Mesenchymal stem cell (in vitro differentiated cells and primary cell): ENCODE results near the gene HNRNPLL.

Source experiments
- DNase-seq: peaks from one replicate; pipeline ENCODE4 v3.0.0-alpha.2; 2013
- H2AFZ ChIP-seq: one replicate; pipeline ENCODE4 v1.6.1; 2013; ENCODE audit warnings: low read depth, mild to moderate bottlenecking, control low read depth, inconsistent platforms, low read length, moderate library complexity
- H2AK5ac ChIP-seq: 2 replicates; pipeline ENCODE4 v1.6.1; 2013; ENCODE audit warnings: low read length, moderate library complexity, mild to moderate bottlenecking, inconsistent platforms; ENCODE audit not compliant: severe bottlenecking
- H2BK120ac ChIP-seq: one replicate; pipeline ENCODE4 v1.6.1; 2013; ENCODE audit warnings: low read depth, mild to moderate bottlenecking, inconsistent platforms, low read length, moderate library complexity
- H2BK12ac ChIP-seq, 2 experiments: one replicate each; pipeline ENCODE4 v1.6.1; 2013; ENCODE audit warnings: inconsistent platforms in 2 of 2, low read length in 2 of 2, mild to moderate bottlenecking in 2 of 2, moderate library complexity in 2 of 2, control low read depth in 1 of 2
- H2BK15ac ChIP-seq: one replicate; pipeline ENCODE4 v1.6.1; 2013; ENCODE audit warnings: mild to moderate bottlenecking, low read depth, inconsistent platforms; ENCODE audit not compliant: poor library complexity, severe bottlenecking
- H2BK5ac ChIP-seq: 2 replicates; pipeline ENCODE4 v1.6.1; 2013; ENCODE audit warnings: low read depth, mild to moderate bottlenecking, low read length, control low read depth, inconsistent platforms; ENCODE audit not compliant: poor library complexity, severe bottlenecking
- H3K14ac ChIP-seq, 2 experiments: one replicate each; pipeline ENCODE4 v1.6.1; 2013; ENCODE audit warnings: inconsistent platforms in 2 of 2, low read length in 2 of 2, control low read depth in 1 of 2, mild to moderate bottlenecking in 1 of 2, moderate library complexity in 1 of 2
- H3K18ac ChIP-seq, 2 experiments: one replicate each; pipeline ENCODE4 v1.6.1; 2013; ENCODE audit warnings: inconsistent platforms in 2 of 2, low read length in 2 of 2, control low read depth in 1 of 2, low read depth in 1 of 2, mild to moderate bottlenecking in 1 of 2
- H3K23ac ChIP-seq, 2 experiments: one replicate each; pipeline ENCODE4 v1.6.1; 2013; ENCODE audit warnings: inconsistent platforms in 2 of 2, low read length in 2 of 2, mild to moderate bottlenecking in 2 of 2, moderate library complexity in 2 of 2, control low read depth in 1 of 2
- H3K27ac ChIP-seq: 2 replicates; pipeline ENCODE4 v1.5.1; 2013; ENCODE audit warnings: mild to moderate bottlenecking, moderate library complexity, low read length, control low read depth, inconsistent platforms; ENCODE audit not compliant: poor library complexity, severe bottlenecking
- H3K27me3 ChIP-seq, 2 experiments: 2 replicates each; pipeline versions ENCODE4 v1.6.1 to v1.7.0; 2013; ENCODE audit warnings: low read length in 2 of 2, mild to moderate bottlenecking in 2 of 2, moderate library complexity in 2 of 2, control low read depth in 1 of 2, inconsistent platforms in 1 of 2; ENCODE audit not compliant: control insufficient read depth in 1 of 2, insufficient read depth in 1 of 2
- H3K36me3 ChIP-seq, 2 experiments: 2 replicates each; pipeline versions ENCODE4 v1.6.1 to v1.7.0; 2013; ENCODE audit warnings: low read length in 2 of 2, control low read depth in 1 of 2, inconsistent platforms in 1 of 2, low read depth in 1 of 2, mild to moderate bottlenecking in 1 of 2; ENCODE audit not compliant: insufficient read depth in 2 of 2, control insufficient read depth in 1 of 2
- H3K4ac ChIP-seq, 2 experiments: one replicate each; pipeline ENCODE4 v1.6.1; 2013; ENCODE audit warnings: inconsistent platforms in 2 of 2, low read length in 2 of 2, mild to moderate bottlenecking in 2 of 2, moderate library complexity in 2 of 2, control low read depth in 1 of 2, low read depth in 1 of 2
- H3K4me1 ChIP-seq: 2 replicates; pipeline ENCODE4 v1.6.1; 2013; ENCODE audit warnings: low read depth, low read length, control low read depth; ENCODE audit not compliant: control insufficient read depth, insufficient read depth
- H3K4me2 ChIP-seq: 2 replicates; pipeline ENCODE4 v1.6.1; 2013; ENCODE audit warnings: low read length, mild to moderate bottlenecking, inconsistent platforms; ENCODE audit not compliant: poor library complexity, severe bottlenecking
- H3K4me3 ChIP-seq, 2 experiments: 2 replicates each; pipeline versions ENCODE4 v1.5.1 to v1.7.0; 2013; ENCODE audit warnings: low read length in 2 of 2, mild to moderate bottlenecking in 2 of 2, control low read depth in 1 of 2, low read depth in 1 of 2; ENCODE audit not compliant: insufficient read depth in 1 of 2
- H3K79me1 ChIP-seq: replicated peaks from 2 replicates; pipeline ENCODE4 v1.6.1; 2013; ENCODE audit warnings: mild to moderate bottlenecking, control low read depth, low read length, inconsistent platforms; ENCODE audit not compliant: poor library complexity, severe bottlenecking
- H3K9ac ChIP-seq: 2 replicates; pipeline ENCODE4 v1.7.0; 2013; ENCODE audit warnings: mild to moderate bottlenecking, low read length, moderate library complexity
- H3K9me3 ChIP-seq: 2 replicates; pipeline ENCODE4 v1.7.0; 2013; ENCODE audit warnings: mild to moderate bottlenecking, low read length; ENCODE audit not compliant: control insufficient read depth
- H4K8ac ChIP-seq: one replicate; pipeline ENCODE4 v1.6.1; 2013; ENCODE audit warnings: inconsistent platforms, mild to moderate bottlenecking, low read length, moderate library complexity
- H4K91ac ChIP-seq: one replicate; pipeline ENCODE4 v1.6.1; 2013; ENCODE audit warnings: mild to moderate bottlenecking, low read length, inconsistent platforms
- WGBS: methylation state at CpG from one replicate; pipeline ENCODE4 v1.1.7; 2013; ENCODE audit warnings: mixed read lengths; 5-methylcytosine and 5-hydroxymethylcytosine counted together

Gene HNRNPLL

DNA sequence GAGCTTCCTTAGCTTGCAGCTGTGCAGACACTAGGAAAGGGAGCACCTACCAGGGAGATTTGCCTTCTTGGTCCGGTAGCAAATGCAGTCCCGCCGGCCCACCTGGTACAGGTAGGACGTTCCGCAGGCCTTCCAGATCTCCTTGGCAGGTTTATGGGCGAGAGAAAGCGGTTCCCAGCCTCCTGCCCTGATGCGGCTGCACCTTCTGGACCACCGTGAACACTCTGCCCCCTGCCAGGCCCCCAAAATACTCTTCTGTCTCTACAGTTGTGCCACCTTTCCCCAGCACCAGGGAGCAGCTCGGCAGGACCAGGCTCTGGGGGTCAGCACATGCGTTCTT lies 67.4 kb downstream of the HNRNPLL start:
- Histone ChIP-seq H3K36me3 (no peaks in the 10 kb centered on the region), H3K14ac (no peak overlapping the region), H3K4me1 (peaks cover 7% of the 10 kb centered on the region), H2BK15ac (no peak overlapping the region), H4K8ac (no peak overlapping the region), H3K79me1 (no peaks in the 10 kb centered on the region), H2BK120ac (no peak overlapping the region), H2AK5ac (no peak overlapping the region), H3K18ac (no peak overlapping the region), H3K4me2 (no peak overlapping the region), H2BK12ac (no peak overlapping the region), H2BK5ac (no peak overlapping the region), H3K23ac (no peak overlapping the region), H3K27me3 (no peaks in the 10 kb centered on the region), H3K4me3 (peak overlapping the region in 1 of 2 experiments; percentile 81), H3K9ac (peak overlapping the region; percentile 84), H4K91ac (no peak overlapping the region), H3K27ac (no peak overlapping the region), H2AFZ (no peak overlapping the region), H3K4ac (no peak overlapping the region), H3K9me3 (no peaks in the 10 kb centered on the region)
- 87% methylated on average over 11 of the region's 11 CpGs for WGBS
- no peak for DNase-seq

DNA sequence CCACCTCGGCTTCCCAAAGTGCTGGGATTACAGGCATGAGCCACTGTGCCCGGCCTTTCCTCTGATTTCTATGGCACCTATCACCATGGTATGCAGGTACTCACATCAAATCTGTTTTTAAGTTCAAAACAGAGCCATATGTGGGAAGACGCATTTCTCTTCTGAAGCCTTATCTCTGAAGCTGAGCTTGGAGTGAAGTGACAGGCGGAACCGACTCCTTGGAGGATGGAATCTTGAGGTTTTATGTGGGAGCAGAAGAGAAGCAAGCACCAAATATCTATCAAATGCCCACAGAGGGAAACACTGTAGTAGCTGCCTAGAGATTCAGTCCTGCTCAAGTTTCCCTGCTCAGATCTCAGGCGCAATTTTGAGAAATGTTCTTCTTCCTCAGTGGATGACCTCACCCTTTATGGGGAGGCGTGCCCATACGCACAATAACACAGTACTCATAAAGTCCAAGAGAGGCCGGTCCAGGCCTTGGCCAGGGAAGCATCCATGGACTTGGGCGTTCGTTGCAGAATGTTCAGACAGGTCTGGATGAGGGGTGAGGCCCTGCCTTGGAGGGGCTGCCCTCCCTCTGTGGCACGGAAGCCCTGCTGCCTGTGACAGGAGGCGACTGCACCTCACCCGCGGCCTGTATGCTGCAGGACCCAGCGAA lies 67.9 kb downstream of the HNRNPLL start:
- Histone ChIP-seq H3K18ac (no peak overlapping the region), H2AFZ (no peak overlapping the region), H3K4me3 (no peak overlapping the region), H3K4me1 (peaks cover 7% of the 10 kb centered on the region), H4K8ac (no peak overlapping the region), H3K9me3 (no peaks in the 10 kb centered on the region), H3K27me3 (no peaks in the 10 kb centered on the region), H2BK120ac (no peak overlapping the region), H3K4ac (no peak overlapping the region), H3K79me1 (no peaks in the 10 kb centered on the region), H3K23ac (no peak overlapping the region), H2BK12ac (no peak overlapping the region), H2AK5ac (no peak overlapping the region), H3K9ac (no peak overlapping the region), H4K91ac (peak overlapping the region; percentile 68), H3K14ac (no peak overlapping the region), H3K36me3 (no peaks in the 10 kb centered on the region), H3K4me2 (no peak overlapping the region), H3K27ac (no peak overlapping the region), H2BK15ac (no peak overlapping the region), H2BK5ac (no peak overlapping the region)
- WGBS, result 92% methylated on average over 15 of the region's 16 CpGs
- no peak for DNase-seq

DNA sequence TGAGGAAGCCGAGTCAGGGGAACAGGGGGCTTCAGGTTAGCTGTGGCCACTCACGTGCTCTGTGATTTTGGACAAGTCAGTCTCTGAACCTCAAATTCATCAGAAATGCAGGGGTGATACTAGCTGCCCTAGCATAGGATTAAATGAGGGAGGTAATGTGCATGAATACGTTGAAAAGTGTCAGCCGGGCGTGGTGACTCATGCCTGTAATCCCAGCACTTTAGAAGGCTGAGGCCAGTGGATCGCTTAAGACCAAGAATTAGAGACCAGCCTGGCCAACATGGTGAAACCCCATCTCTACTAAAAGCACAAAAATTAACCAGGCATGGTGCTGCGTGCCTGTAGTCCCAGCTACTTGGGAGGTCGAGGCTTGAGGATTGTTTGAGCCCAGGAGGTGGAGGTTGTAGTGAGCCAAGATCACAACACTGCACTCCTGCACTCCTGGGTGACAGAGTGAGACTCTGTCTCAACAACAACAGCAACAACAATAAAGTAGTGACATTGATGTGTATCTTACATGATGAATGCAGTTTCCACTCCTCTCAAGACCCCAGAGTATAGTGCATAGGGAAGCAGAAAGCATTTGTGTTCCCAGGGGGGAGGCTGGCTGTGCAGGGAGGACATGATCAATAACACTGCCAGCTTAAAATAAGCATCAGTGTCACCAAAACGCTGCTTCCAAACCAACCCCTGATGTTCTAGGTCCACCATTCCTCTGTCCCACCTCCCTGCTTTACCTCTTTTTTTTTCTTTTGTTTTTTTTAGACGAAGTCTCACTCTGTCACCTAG lies 68.8 kb downstream of the HNRNPLL start:
- Histone ChIP-seq H3K9me3 (no peaks in the 10 kb centered on the region), H2BK15ac (no peak overlapping the region), H3K23ac (no peak overlapping the region), H4K8ac (no peak overlapping the region), H3K36me3 (no peaks in the 10 kb centered on the region), H2BK5ac (no peak overlapping the region), H2BK12ac (no peak overlapping the region), H2BK120ac (no peak overlapping the region), H3K18ac (no peak overlapping the region), H3K79me1 (no peaks in the 10 kb centered on the region), H2AK5ac (no peak overlapping the region), H3K27me3 (no peaks in the 10 kb centered on the region), H3K4me1 (peaks cover 7% of the 10 kb centered on the region), H4K91ac (no peak overlapping the region), H3K9ac (no peak overlapping the region), H3K4ac (no peak overlapping the region), H3K4me2 (no peak overlapping the region), H2AFZ (no peak overlapping the region), H3K4me3 (no peak overlapping the region), H3K14ac (no peak overlapping the region), H3K27ac (no peak overlapping the region)
- WGBS, result 68% methylated on average over 10 of the region's 10 CpGs
- DNase-seq, result peak; percentile 56

DNA sequence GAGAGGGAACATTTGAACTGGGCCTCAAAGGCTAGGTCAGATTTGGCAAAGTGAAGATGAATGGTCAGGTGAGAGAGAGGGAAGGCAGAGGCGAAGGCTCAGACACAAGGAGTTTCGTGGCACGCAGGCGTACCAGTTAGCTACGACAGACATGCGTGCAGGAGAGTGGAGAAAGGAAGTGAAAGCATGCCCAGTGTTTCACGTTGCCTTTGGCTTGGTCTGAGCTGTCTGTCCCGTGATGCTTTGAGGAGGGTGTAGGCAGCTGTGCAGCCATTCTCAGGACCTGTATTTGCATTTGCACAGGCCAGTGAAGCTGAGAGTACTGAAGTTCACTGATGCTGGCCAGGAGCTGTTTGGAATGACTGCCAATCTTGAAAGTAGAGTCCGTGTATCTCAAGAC lies 69.5 kb downstream of the HNRNPLL start:
- WGBS, result 93% methylated on average over 9 of the region's 9 CpGs
- H3K4ac ChIP-seq, result no peak overlapping the region

More for the DNA sequence above, 69.5 kb downstream of the HNRNPLL start:
- no peak overlapping the region for H4K8ac ChIP-seq
- H2BK5ac ChIP-seq, result no peak overlapping the region
- no peak overlapping the region for H2BK12ac ChIP-seq
- no peaks in the 10 kb centered on the region for H3K36me3 ChIP-seq
- H3K4me1 ChIP-seq, result peaks cover 7% of the 10 kb centered on the region
- H2BK15ac ChIP-seq, result no peak overlapping the region
- H3K9me3 ChIP-seq, result no peaks in the 10 kb centered on the region
- H3K23ac ChIP-seq, result no peak overlapping the region
- no peak overlapping the region for H3K27ac ChIP-seq
- no peak overlapping the region for H3K18ac ChIP-seq
- H3K9ac ChIP-seq, result no peak overlapping the region
- no peak overlapping the region for H2AFZ ChIP-seq
- no peak overlapping the region for H2BK120ac ChIP-seq
- H3K4me2 ChIP-seq, result no peak overlapping the region
- no peak overlapping the region for H2AK5ac ChIP-seq
- no peak for DNase-seq
- H4K91ac ChIP-seq, result no peak overlapping the region
- H3K14ac ChIP-seq, result no peak overlapping the region
- H3K4me3 ChIP-seq, result no peak overlapping the region
- no peaks in the 10 kb centered on the region for H3K27me3 ChIP-seq
- H3K79me1 ChIP-seq, result no peaks in the 10 kb centered on the region
